H1 (cell line): ENCODE results near the gene SOAT2. TPM values are rescaled to one million over a fixed set of nuclear protein-coding genes. Genes with fewer than 3 reads are reported as not detected.

Experiments
- CBX5 ChIP-seq: fragments of 300-800, 300-1000 bp; sonication (generic); IDR thresholded peaks from 2 replicates; pipeline ENCODE4 v1.7.1; 2016; ENCODE audit warnings: antibody characterized with exemption, low read length, low read depth
- CHD1 ChIP-seq: IDR thresholded peaks from 2 replicates; pipeline ENCODE4 v1.6.1; 2012; ENCODE audit warnings: low read depth, low read length, improper control_type of control experiment
- CTBP2 ChIP-seq: IDR thresholded peaks from 2 replicates; pipeline ENCODE4 v1.7.0; 2011; ENCODE audit warnings: borderline replicate concordance, mild to moderate bottlenecking, moderate library complexity, mixed read lengths, low read length; ENCODE audit not compliant: insufficient read depth, insufficient read length
- EP300 ChIP-seq, 2 experiments: IDR thresholded peaks; 1 replicate in 1 of 2; 2 replicates in 1 of 2; pipeline ENCODE4 v1.6.1; 2011 to 2012; ENCODE audit warnings: low read depth in 2 of 2, low read length in 2 of 2, mild to moderate bottlenecking in 2 of 2, borderline replicate concordance in 1 of 2, inconsistent platforms in 1 of 2, moderate library complexity in 1 of 2
- NRF1 ChIP-seq: IDR thresholded peaks from 2 replicates; pipeline ENCODE4 v1.6.1; 2011; ENCODE audit warnings: mild to moderate bottlenecking, low read depth, low read length, improper control_type of control experiment
- POLR2A ChIP-seq, 2 experiments: IDR thresholded peaks; 1 replicate in 1 of 2; 2 replicates in 1 of 2; pipeline ENCODE4 v1.6.1; 2011; ENCODE audit warnings: low read depth in 2 of 2, low read length in 2 of 2, mild to moderate bottlenecking in 2 of 2; ENCODE audit errors: control extremely low read depth in 1 of 2
- TAF7 ChIP-seq: optimal IDR thresholded peaks from 2 replicates; pipeline ENCODE3; 2011; ENCODE audit warnings: low read depth, mild to moderate bottlenecking, inconsistent platforms, low read length, moderate library complexity, borderline replicate concordance
- polyA plus RNA-seq, 7 experiments: library from polyadenylated mRNA; depleted of rRNA in 3 of 7; stranded (reverse) in 5 of 7; unstranded in 2 of 7; fragments of >200 nt in 5 of 7; fragments of 200-250 nt in 2 of 7; gene quantifications; 1 replicate in 5 of 7; 2 replicates in 1 of 7; 4 replicates in 1 of 7; pipeline versions ENCODE4 v1.2.1 to v1.2.3, GENCODE V29; 2011 to 2013; ENCODE audit warnings: missing spikeins in 2 of 7, mixed read lengths in 2 of 7
- total RNA-seq: library from RNA; stranded (reverse); fragmentation: NEBNext Ultra II Directional; extraction: Animal tissue kit (Norgen Biotek cat#: 25700); gene quantifications from 2 replicates; pipeline ENCODE4 v1.2.1, GENCODE V29; 2021
- TF ChIP-seq, protein P1 (sequence below): fragments of 300-600 bp; sonication (generic); IDR thresholded peaks from 2 replicates; pipeline ENCODE4 v1.7.1; 2012; ENCODE audit warnings: low read length, moderate library complexity, mild to moderate bottlenecking, inconsistent platforms; ENCODE audit not compliant: insufficient replicate concordance
- TF ChIP-seq, protein P2 (sequence below): IDR thresholded peaks from 2 replicates; pipeline ENCODE4 v1.6.1; 2012; ENCODE audit warnings: inconsistent platforms

SOAT2 gene
- total and polyA plus RNA-seq, 2 of the 8 experiments (the other 6 are each of a cell fraction or from before 2014, with no cell fraction given), result 0.08 TPM; not detected in 1

DNA sequence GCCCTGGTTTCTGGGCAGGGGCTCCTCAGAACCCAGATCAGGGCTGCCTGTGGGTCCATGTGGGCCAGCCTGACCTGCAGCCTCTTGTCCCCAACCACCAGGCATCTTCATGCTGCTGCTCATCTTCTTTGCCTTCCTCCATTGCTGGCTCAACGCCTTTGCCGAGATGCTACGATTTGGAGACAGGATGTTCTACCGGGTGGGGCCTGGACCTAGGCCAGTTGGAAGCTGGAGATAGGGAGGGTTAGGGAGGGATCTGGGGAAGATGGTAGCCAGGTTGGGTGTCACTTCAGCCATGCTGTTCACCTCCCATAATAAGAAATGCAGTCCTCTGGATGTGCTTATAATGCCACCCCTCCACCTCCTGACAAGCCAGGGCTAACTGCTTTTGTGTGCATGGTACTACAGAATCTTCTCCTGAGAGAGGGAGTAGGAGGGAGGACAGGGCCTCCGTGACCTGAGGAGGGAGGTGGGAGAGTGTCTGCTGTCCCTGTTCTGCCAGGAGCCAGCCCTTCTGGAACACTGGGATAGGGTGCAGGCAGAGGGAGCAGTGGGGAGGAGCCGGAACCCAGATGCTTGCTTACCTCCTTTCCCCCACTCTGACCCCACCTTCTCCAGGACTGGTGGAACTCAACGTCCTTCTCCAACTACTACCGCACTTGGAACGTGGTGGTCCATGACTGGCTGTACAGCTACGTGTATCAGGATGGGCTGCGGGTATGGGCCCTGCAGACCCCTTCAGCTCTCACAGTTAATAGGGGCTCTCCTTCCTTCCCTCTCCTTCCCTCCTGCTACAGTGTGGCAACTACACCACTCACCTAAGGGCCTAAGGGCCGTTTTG is 17.6 kb downstream of the SOAT2 start (continued):
- TF ChIP-seq, protein P1, sequence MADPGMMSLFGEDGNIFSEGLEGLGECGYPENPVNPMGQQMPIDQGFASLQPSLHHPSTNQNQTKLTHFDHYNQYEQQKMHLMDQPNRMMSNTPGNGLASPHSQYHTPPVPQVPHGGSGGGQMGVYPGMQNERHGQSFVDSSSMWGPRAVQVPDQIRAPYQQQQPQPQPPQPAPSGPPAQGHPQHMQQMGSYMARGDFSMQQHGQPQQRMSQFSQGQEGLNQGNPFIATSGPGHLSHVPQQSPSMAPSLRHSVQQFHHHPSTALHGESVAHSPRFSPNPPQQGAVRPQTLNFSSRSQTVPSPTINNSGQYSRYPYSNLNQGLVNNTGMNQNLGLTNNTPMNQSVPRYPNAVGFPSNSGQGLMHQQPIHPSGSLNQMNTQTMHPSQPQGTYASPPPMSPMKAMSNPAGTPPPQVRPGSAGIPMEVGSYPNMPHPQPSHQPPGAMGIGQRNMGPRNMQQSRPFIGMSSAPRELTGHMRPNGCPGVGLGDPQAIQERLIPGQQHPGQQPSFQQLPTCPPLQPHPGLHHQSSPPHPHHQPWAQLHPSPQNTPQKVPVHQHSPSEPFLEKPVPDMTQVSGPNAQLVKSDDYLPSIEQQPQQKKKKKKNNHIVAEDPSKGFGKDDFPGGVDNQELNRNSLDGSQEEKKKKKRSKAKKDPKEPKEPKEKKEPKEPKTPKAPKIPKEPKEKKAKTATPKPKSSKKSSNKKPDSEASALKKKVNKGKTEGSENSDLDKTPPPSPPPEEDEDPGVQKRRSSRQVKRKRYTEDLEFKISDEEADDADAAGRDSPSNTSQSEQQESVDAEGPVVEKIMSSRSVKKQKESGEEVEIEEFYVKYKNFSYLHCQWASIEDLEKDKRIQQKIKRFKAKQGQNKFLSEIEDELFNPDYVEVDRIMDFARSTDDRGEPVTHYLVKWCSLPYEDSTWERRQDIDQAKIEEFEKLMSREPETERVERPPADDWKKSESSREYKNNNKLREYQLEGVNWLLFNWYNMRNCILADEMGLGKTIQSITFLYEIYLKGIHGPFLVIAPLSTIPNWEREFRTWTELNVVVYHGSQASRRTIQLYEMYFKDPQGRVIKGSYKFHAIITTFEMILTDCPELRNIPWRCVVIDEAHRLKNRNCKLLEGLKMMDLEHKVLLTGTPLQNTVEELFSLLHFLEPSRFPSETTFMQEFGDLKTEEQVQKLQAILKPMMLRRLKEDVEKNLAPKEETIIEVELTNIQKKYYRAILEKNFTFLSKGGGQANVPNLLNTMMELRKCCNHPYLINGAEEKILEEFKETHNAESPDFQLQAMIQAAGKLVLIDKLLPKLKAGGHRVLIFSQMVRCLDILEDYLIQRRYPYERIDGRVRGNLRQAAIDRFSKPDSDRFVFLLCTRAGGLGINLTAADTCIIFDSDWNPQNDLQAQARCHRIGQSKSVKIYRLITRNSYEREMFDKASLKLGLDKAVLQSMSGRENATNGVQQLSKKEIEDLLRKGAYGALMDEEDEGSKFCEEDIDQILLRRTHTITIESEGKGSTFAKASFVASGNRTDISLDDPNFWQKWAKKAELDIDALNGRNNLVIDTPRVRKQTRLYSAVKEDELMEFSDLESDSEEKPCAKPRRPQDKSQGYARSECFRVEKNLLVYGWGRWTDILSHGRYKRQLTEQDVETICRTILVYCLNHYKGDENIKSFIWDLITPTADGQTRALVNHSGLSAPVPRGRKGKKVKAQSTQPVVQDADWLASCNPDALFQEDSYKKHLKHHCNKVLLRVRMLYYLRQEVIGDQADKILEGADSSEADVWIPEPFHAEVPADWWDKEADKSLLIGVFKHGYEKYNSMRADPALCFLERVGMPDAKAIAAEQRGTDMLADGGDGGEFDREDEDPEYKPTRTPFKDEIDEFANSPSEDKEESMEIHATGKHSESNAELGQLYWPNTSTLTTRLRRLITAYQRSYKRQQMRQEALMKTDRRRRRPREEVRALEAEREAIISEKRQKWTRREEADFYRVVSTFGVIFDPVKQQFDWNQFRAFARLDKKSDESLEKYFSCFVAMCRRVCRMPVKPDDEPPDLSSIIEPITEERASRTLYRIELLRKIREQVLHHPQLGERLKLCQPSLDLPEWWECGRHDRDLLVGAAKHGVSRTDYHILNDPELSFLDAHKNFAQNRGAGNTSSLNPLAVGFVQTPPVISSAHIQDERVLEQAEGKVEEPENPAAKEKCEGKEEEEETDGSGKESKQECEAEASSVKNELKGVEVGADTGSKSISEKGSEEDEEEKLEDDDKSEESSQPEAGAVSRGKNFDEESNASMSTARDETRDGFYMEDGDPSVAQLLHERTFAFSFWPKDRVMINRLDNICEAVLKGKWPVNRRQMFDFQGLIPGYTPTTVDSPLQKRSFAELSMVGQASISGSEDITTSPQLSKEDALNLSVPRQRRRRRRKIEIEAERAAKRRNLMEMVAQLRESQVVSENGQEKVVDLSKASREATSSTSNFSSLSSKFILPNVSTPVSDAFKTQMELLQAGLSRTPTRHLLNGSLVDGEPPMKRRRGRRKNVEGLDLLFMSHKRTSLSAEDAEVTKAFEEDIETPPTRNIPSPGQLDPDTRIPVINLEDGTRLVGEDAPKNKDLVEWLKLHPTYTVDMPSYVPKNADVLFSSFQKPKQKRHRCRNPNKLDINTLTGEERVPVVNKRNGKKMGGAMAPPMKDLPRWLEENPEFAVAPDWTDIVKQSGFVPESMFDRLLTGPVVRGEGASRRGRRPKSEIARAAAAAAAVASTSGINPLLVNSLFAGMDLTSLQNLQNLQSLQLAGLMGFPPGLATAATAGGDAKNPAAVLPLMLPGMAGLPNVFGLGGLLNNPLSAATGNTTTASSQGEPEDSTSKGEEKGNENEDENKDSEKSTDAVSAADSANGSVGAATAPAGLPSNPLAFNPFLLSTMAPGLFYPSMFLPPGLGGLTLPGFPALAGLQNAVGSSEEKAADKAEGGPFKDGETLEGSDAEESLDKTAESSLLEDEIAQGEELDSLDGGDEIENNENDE, result no peak
- no peak for TF ChIP-seq TAF7
- no peak for TF ChIP-seq POLR2A (IDR thresholded peaks at IDR 0.05; ENCODE audit: control extremely low read depth in 1 of 2, low read depth in 2 of 2, low read length in 2 of 2)
- TF ChIP-seq, protein P2, sequence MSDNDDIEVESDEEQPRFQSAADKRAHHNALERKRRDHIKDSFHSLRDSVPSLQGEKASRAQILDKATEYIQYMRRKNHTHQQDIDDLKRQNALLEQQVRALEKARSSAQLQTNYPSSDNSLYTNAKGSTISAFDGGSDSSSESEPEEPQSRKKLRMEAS, result no peak
- TF ChIP-seq CHD1, result no peak
- TF ChIP-seq NRF1, result no peak
- TF ChIP-seq CTBP2, result no peak
- no peak for TF ChIP-seq CBX5
- no peak for TF ChIP-seq EP300 (IDR thresholded peaks at IDR 0.05; ENCODE audit: borderline replicate concordance in 1 of 2, low read depth in 2 of 2, low read length in 2 of 2)
